K562 (cell line): ENCODE results near the gene TENM3. TPM values are rescaled to one million over a fixed set of nuclear protein-coding genes. Genes with fewer than 3 reads are reported as not detected.
"Not testable (repeated sequence)": the region's sequence is repeated elsewhere in the genome, so short reads cannot be mapped to it uniquely, and the experiment has no call there.

Source experiments
- ATAC-seq: fragments of 200-7000 bp; cut with Tn5 transposase; 3 replicates; pipeline ENCODE4 v1.9.1; 2020; ENCODE audit warnings: moderate library complexity
- Bru-seq: library from RNA; stranded (reverse); fragments of 400-500 nt; gene quantifications from one replicate; lab custom pipeline; 2021; lab: Mats Ljungman, UMichigan
- BruChase-seq, 2 experiments: library from RNA; stranded (reverse); fragments of 400-500 nt; gene quantifications; one replicate each; lab custom pipeline; 2021; lab: Mats Ljungman, UMichigan
- BruUV-seq: library from RNA; stranded (reverse); fragments of 400-500 nt; replicated peaks from 2 replicates; lab custom pipeline; 2021; lab: Mats Ljungman, UMichigan
- CTCF ChIA-PET: fragments of 300-600 bp; formaldehyde crosslinking; extraction: SDS; loops from one replicate; lab custom pipeline; 2021; ENCODE audit warnings: low intra/inter-chr PET ratio; lab: Yijun Ruan, JAX
- POLR2A ChIA-PET: fragments of 300-600, 350-650 bp; sonication (Branson Sonifier 250); formaldehyde crosslinking; extraction: SDS; loops from one replicate; lab custom pipeline; 2021; ENCODE audit warnings: antibody characterized with exemption, inconsistent platforms; lab: Yijun Ruan, JAX
- DNase-seq, 4 experiments: peaks; one replicate each; pipeline versions ENCODE4 v3.0.0 to v3.0.0-alpha.2; 2011 to 2018; ENCODE audit warnings: low spot score in 3 of 4, mixed read lengths in 3 of 4; ENCODE audit errors: extremely low read depth in 1 of 4
- FAIRE-seq: peaks from 2 replicates; lab custom pipeline; 2011; peaks lifted over from hg19 to GRCh38; lab: Jason Lieb, UNC
- H2AFZ ChIP-seq: 2 replicates; pipeline ENCODE4 v1.6.0; 2011; ENCODE audit warnings: low read depth, low read length, control low read depth, inconsistent platforms
- H3K27ac ChIP-seq: fragments of 200-600 bp; 3 replicates; pipeline ENCODE4 v1.8.0; 2011; ENCODE audit warnings: low read depth, mild to moderate bottlenecking, control low read depth, inconsistent platforms, low read length, moderate library complexity, mixed read lengths; ENCODE audit errors: extremely low read depth
- H3K27me3 ChIP-seq, 2 experiments: fragments of 300-600 bp in 1 of 2; 2 replicates in 1 of 2; 3 replicates in 1 of 2; pipeline versions ENCODE4 v1.6.0 to v1.8.0; 2011; ENCODE audit warnings: inconsistent platforms in 2 of 2, low read length in 2 of 2, mild to moderate bottlenecking in 1 of 2, mixed read lengths in 1 of 2, moderate library complexity in 1 of 2; ENCODE audit not compliant: control insufficient read depth in 2 of 2, insufficient read depth in 2 of 2
- H3K36me3 ChIP-seq: fragments of 300-600 bp; 3 replicates; pipeline ENCODE4 v1.8.0; 2011; ENCODE audit warnings: mild to moderate bottlenecking, low read length, inconsistent platforms; ENCODE audit not compliant: control insufficient read depth, insufficient read depth
- H3K4me1 ChIP-seq, 2 experiments: fragments of 200-600 bp in 1 of 2; replicated peaks in 1 of 2; 2 replicates in 1 of 2; 3 replicates in 1 of 2; pipeline versions ENCODE4 v1.5.1 to v1.8.0; 2011; ENCODE audit warnings: inconsistent platforms in 2 of 2, low read length in 2 of 2, mild to moderate bottlenecking in 1 of 2, mixed read lengths in 1 of 2, moderate library complexity in 1 of 2; ENCODE audit not compliant: control insufficient read depth in 2 of 2, insufficient read depth in 2 of 2
- H3K4me2 ChIP-seq: 2 replicates; pipeline ENCODE4 v1.6.1; 2011; ENCODE audit warnings: low read length, control low read depth, inconsistent platforms, mixed read lengths; ENCODE audit not compliant: insufficient read depth
- H3K4me3 ChIP-seq: fragments of 200-600 bp; sonication (generic), shearing (Covaris generic); 2 replicates; pipeline ENCODE4 v1.5.1; 2016; ENCODE audit warnings: control low read depth, inconsistent platforms
- H3K79me2 ChIP-seq: fragments of 200-600 bp; 3 replicates; pipeline ENCODE4 v1.8.0; 2011; ENCODE audit warnings: low read length, inconsistent platforms; ENCODE audit not compliant: control insufficient read depth, insufficient read depth
- H3K9ac ChIP-seq, 2 experiments: 2 replicates each; pipeline versions ENCODE4 v1.6.0 to v1.6.1; 2011; ENCODE audit warnings: low read depth in 2 of 2, low read length in 2 of 2, control low read depth in 1 of 2, inconsistent platforms in 1 of 2, mild to moderate bottlenecking in 1 of 2, mixed read lengths in 1 of 2; ENCODE audit not compliant: insufficient read depth in 1 of 2
- H3K9me1 ChIP-seq: one replicate; pipeline ENCODE4 v1.6.0; 2011; ENCODE audit warnings: inconsistent platforms, mild to moderate bottlenecking, low read length, moderate library complexity; ENCODE audit not compliant: control insufficient read depth, insufficient read depth
- H3K9me3 ChIP-seq: replicated peaks from 2 replicates; pipeline ENCODE4 v1.5.1; 2011; ENCODE audit warnings: low read depth, low read length, inconsistent platforms; ENCODE audit not compliant: control insufficient read depth, insufficient read depth
- H4K20me1 ChIP-seq: replicated peaks from 2 replicates; pipeline ENCODE4 v1.6.1; 2011; ENCODE audit warnings: low read length, inconsistent platforms, mixed read lengths; ENCODE audit not compliant: control insufficient read depth, insufficient read depth
- ZNF316 ChIP-seq: fragments of 450-650 bp; IDR thresholded peaks from 2 replicates; pipeline ENCODE4 v1.6.1; 2016
- WGBS: fragments of 100-300 bp; shearing (Covaris generic); methylation state at CpG from one replicate; pipeline ENCODE4 v1.1.6; 2016; ENCODE audit warnings: low coverage, mixed read lengths; ENCODE audit not compliant: insufficient coverage; ENCODE audit errors: missing lambda C conversion rate; 5-methylcytosine and 5-hydroxymethylcytosine counted together
- in situ Hi-C: fragments of 300-500 bp; cut with MboI; formaldehyde crosslinking; loops from 4 replicates; pipeline ENCODE4 v1.15.0; 2018; ENCODE audit warnings: inconsistent platforms, mixed read lengths
- intact Hi-C: fragments of 100-400 bp; cut with micrococcal nuclease; formaldehyde crosslinking; loops from 2 replicates; pipeline ENCODE4 v1.14.2; 2022
- long read RNA-seq, 3 experiments: library from polyadenylated mRNA in 2 of 3; library from RNA in 1 of 3; unstranded in 2 of 3; stranded (forward) in 1 of 3; transcript quantifications; one replicate each; pipeline ENCODE4 v2.0.0, GENCODE V29; 2019 to 2022
- polyA minus RNA-seq, 3 experiments: library from RNA; depleted of rRNA, polyadenylated mRNA; stranded (reverse); fragments of >200 nt; gene quantifications; 2 replicates each; pipeline ENCODE4 v1.2.3, GENCODE V29; 2011
- polyA plus RNA-seq, 8 experiments: library from polyadenylated mRNA; depleted of rRNA in 4 of 8; stranded (reverse) in 5 of 8; unstranded in 3 of 8; fragments of >200 nt; fragmentation: Nextera tagmentation in 2 of 8; fragmentation: Illumina TruSeq in 1 of 8; extraction: Ambion mirVana in 2 of 8; extraction: Trizol in 1 of 8; gene quantifications; 2 replicates each; pipeline versions ENCODE4 v1.2.1 to v1.2.3, GENCODE V29; 2011 to 2014; ENCODE audit warnings: inconsistent platforms in 1 of 8, missing spikeins in 1 of 8
- total RNA-seq, 7 experiments: library from RNA; depleted of rRNA in 6 of 7; stranded (reverse); fragments of >200 nt in 6 of 7; fragmentation: Illumina TruSeq in 2 of 7; extraction: Trizol in 2 of 7; gene quantifications; 2 replicates each; pipeline versions ENCODE4 v1.2.1 to v1.2.3, GENCODE V29; 2011 to 2021; ENCODE audit warnings: low replicate concordance in 1 of 7

The TENM3 gene
- total RNA-seq (2011; cell fraction: chromatin; rRNA removed; ENCODE audit: low replicate concordance) = not detected in 2 replicates
- not detected in 2 replicates for total RNA-seq (2011; cell fraction: nucleolus; rRNA removed)
- 0.07 TPM in 1 of 2 replicates, not detected in the other for total RNA-seq (2011; cell fraction: nucleoplasm; rRNA removed)
- total RNA-seq (2014; rRNA removed) = not detected in 2 replicates
- total RNA-seq (2014; rRNA removed; fragmentation: Illumina TruSeq; extraction: Trizol) = not detected in 2 replicates
- not detected in 2 replicates for total RNA-seq (2015; rRNA removed; fragmentation: Illumina TruSeq; extraction: Trizol)
- total RNA-seq (2021) = 0.02 and 0.04 TPM in 2 replicates
- polyA plus RNA-seq (2011; rRNA removed) = 0.01 TPM in 1 of 2 replicates, not detected in the other
- 0.01 TPM in 1 of 2 replicates, not detected in the other for polyA plus RNA-seq (2011; cell fraction: cytosol; rRNA removed)
- 0.24 TPM in 1 of 2 replicates, not detected in the other for polyA plus RNA-seq (2011; cell fraction: nucleus; rRNA removed)
- polyA plus RNA-seq (2012) = 0.10 TPM in 1 of 2 replicates, not detected in the other
- not detected in 2 replicates for polyA plus RNA-seq (2014; fragmentation: Illumina TruSeq; extraction: Trizol)
- polyA plus RNA-seq (2014; fragmentation: Nextera tagmentation; extraction: Ambion mirVana) = not detected
- polyA plus RNA-seq (2014; rRNA removed) = not detected in 2 replicates
- 0.04 and 0.06 TPM in 2 replicates for polyA minus RNA-seq (2011; rRNA and poly(A)+ RNA removed)
- polyA minus RNA-seq (2011; cell fraction: cytosol; rRNA and poly(A)+ RNA removed) = not detected in 2 replicates
- under 0.01 TPM in 1 of 2 replicates, not detected in the other for polyA minus RNA-seq (2011; cell fraction: nucleus; rRNA and poly(A)+ RNA removed)
- percentile 2 among the genes with signal in this experiment for Bru-seq, nascent RNA
- BruChase-seq, experiment 1, labeled RNA remaining after a 2-hour chase = percentile 2 among the genes with signal in this experiment
- BruChase-seq, experiment 2, labeled RNA remaining after a 6-hour chase = percentile 3 among the genes with signal in this experiment
- long read RNA-seq, experiment 1 = 0 reads
- long read RNA-seq, experiment 2 = 0 reads
- long read RNA-seq, experiment 3 = 0 reads

DNA sequence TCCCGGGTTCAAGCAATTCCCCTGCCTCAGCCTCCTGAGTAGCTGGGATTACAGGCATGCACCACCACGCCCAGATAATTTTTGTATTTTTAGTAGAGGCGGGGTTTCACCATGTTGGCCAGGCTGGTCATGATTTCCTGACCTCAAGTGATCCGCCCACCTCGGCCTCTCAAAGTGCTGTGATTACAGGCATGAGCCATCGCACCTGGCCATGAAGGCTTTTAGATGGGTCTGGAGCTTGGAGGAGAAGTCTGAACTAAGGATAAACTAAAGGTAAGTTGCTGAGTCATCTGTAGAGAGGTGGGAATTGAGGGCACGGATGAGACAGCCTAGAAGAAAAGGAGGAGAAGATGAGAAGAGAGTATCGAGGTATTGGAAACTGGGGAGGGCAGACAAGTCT is at the start of gene TENM3:
TENM3 (plus strand) TSS at position 199 of the 400 bp plus-strand sequence. CDS start 80,619 bp downstream, outside the sequence.
- H3K4me3 ChIP-seq, H3K9me1 ChIP-seq, FAIRE-seq, H3K4me1 ChIP-seq, H3K4me2 ChIP-seq, DNase-seq, ATAC-seq, H3K79me2 ChIP-seq, CTCF ChIA-PET, H3K9me3 ChIP-seq, H3K9ac ChIP-seq, intact Hi-C loops, H4K20me1 ChIP-seq, in situ Hi-C loops, BruUV-seq, H2AFZ ChIP-seq, H3K27me3 ChIP-seq, H3K27ac ChIP-seq, H3K36me3 ChIP-seq, POLR2A ChIA-PET: not testable (repeated sequence)
- WGBS = 0% methylated on average over 8 of the region's 8 CpGs
- TF ChIP-seq ZNF316 = 0 out of 2 replicates have a peak, but pooled peaks have one; percentile 10
